RKO (cell line): ENCODE results near the gene COL5A1.

Experiments
- DNase-seq: peaks from one replicate; pipeline ENCODE4 v3.0.0-alpha.2; 2016; ENCODE audit warnings: low spot score

Gene COL5A1

GRCh38 chr9:134880484-134881312 is 239.1 kb downstream of the COL5A1 start, which contains the start of gene FCN2:
Gene FCN2 (plus strand): TSS chr9:134880810. CDS start chr9:134880822, 12 bp downstream.
- DNase-seq = no peak

GRCh38 chr9:134881313-134881670 is 239.7 kb downstream of the COL5A1 start:
- DNase-seq = no peak

GRCh38 chr9:134882204-134882785 is 240.7 kb downstream of the COL5A1 start:
- DNase-seq = no peak

- no peak for DNase-seq
Observed at GRCh38 chr9:134883040-134883782, 241.6 kb downstream of the COL5A1 start.

- no peak for DNase-seq
Observed at GRCh38 chr9:134884492-134884891, 242.9 kb downstream of the COL5A1 start.

- no peak for DNase-seq
Observed at GRCh38 chr9:134885001-134885678, 243.5 kb downstream of the COL5A1 start.

GRCh38 chr9:134885679-134886412 is 244.2 kb downstream of the COL5A1 start:
- DNase-seq = no peak

GRCh38 chr9:134886413-134886913 is 244.9 kb downstream of the COL5A1 start:
- DNase-seq = no peak

GRCh38 chr9:134887219-134887618 is 245.6 kb downstream of the COL5A1 start:
- DNase-seq = no peak

- DNase-seq = no peak
Observed at GRCh38 chr9:134887686-134888602, 246.3 kb downstream of the COL5A1 start.

GRCh38 chr9:134888603-134889190 is 247.1 kb downstream of the COL5A1 start:
- DNase-seq = no peak

- DNase-seq = no peak
Observed at GRCh38 chr9:134889386-134890154, 248.0 kb downstream of the COL5A1 start.

- no peak for DNase-seq
Observed at GRCh38 chr9:134890155-134890495, 248.5 kb downstream of the COL5A1 start.

GRCh38 chr9:134891053-134891452 is 249.4 kb downstream of the COL5A1 start:
- DNase-seq = peak; percentile 29

- no peak for DNase-seq
Observed at GRCh38 chr9:134891713-134892112, 250.1 kb downstream of the COL5A1 start.

GRCh38 chr9:134892221-134892620 is 250.6 kb downstream of the COL5A1 start:
- DNase-seq = no peak

- DNase-seq = no peak
Observed at GRCh38 chr9:134892820-134893420, 251.3 kb downstream of the COL5A1 start.
